Retinal pigment epithelial cell (primary cell): ENCODE data around the gene SH3BP2.

Source experiments
- DNase-seq: peaks from one replicate; pipeline ENCODE4 v3.0.0-alpha.2; 2010; ENCODE audit warnings: low read depth
- H3K4me3 ChIP-seq: 2 replicates; pipeline ENCODE4 v1.5.1; 2011; ENCODE audit warnings: mild to moderate bottlenecking, low read length, control low read depth, moderate library complexity
- CTCF ChIP-seq: conservative IDR thresholded peaks from 2 replicates; pipeline ENCODE4 v1.5.1; 2011; ENCODE audit warnings: low read depth, low read length, control low read depth, inconsistent platforms

SH3BP2 gene

GRCh38 chr4:2781911-2782310 is 11.0 kb upstream of the SH3BP2 start:
- TF ChIP-seq CTCF, result no peak
- DNase-seq, result no peak
- no peak overlapping the region for H3K4me3 ChIP-seq

GRCh38 chr4:2783790-2784189 is 9.1 kb upstream of the SH3BP2 start:
- no peak overlapping the region for H3K4me3 ChIP-seq
- DNase-seq, result no peak
- TF ChIP-seq CTCF, result no peak

- TF ChIP-seq CTCF, result no peak
- no peak overlapping the region for H3K4me3 ChIP-seq
- no peak for DNase-seq
Observed at GRCh38 chr4:2785613-2786012, 7.3 kb upstream of the SH3BP2 start.

GRCh38 chr4:2786152-2786671 is 6.7 kb upstream of the SH3BP2 start:
- no peak overlapping the region for H3K4me3 ChIP-seq
- TF ChIP-seq CTCF, result no peak
- no peak for DNase-seq

GRCh38 chr4:2786794-2787229 is 6.1 kb upstream of the SH3BP2 start:
- no peak for DNase-seq
- no peak overlapping the region for H3K4me3 ChIP-seq
- TF ChIP-seq CTCF, result no peak

GRCh38 chr4:2787230-2788100 is 5.4 kb upstream of the SH3BP2 start:
- no peak for TF ChIP-seq CTCF
- H3K4me3 ChIP-seq, result no peak overlapping the region
- DNase-seq, result no peak

- H3K4me3 ChIP-seq, result no peak overlapping the region
- TF ChIP-seq CTCF, result no peak
- no peak for DNase-seq
Observed at GRCh38 chr4:2788101-2788500, 4.8 kb upstream of the SH3BP2 start.
